Activated naive CD8-positive, alpha-beta T cell treated with anti-CD3 and anti-CD28 coated beads, Interleukin-2, amount 10 ng/mL, durations not matched to agents 7 days and 5 days (primary cell): ENCODE measurements around the gene NRL. TPM values are rescaled to one million over a fixed set of nuclear protein-coding genes. Genes with fewer than 3 reads are reported as not detected.
"Not testable (repeated sequence)": the region's sequence is repeated elsewhere in the genome, so short reads cannot be mapped to it uniquely, and the experiment has no call there.

Experiments
- ATAC-seq: fragments of 150-1000 bp; cut with Tn5 transposase; one replicate; pipeline ENCODE4 v1.10.0; 2021; ENCODE audit warnings: low read depth, moderate library complexity
- POLR2A ChIA-PET: fragments of 350-600 bp; sonication (Branson Sonifier 250); formaldehyde crosslinking; loops from one replicate; lab custom pipeline; 2021; ENCODE audit warnings: antibody characterized with exemption; lab: Charles Lee
- DNase-seq: peaks from one replicate; pipeline ENCODE4 v3.0.0; 2021
- H3K27ac Mint-ChIP-seq: one replicate; pipeline ENCODE4 v1.8.0; 2022; ENCODE audit warnings: mild to moderate bottlenecking, mixed read lengths
- H3K27me3 Mint-ChIP-seq: one replicate; pipeline ENCODE4 v1.8.0; 2022; ENCODE audit warnings: mild to moderate bottlenecking, moderate library complexity, mixed read lengths
- H3K36me3 Mint-ChIP-seq: one replicate; pipeline ENCODE4 v1.8.0; 2021; ENCODE audit warnings: mild to moderate bottlenecking, mixed read lengths
- H3K4me1 Mint-ChIP-seq: one replicate; pipeline ENCODE4 v1.8.0; 2021; ENCODE audit warnings: mixed read lengths
- H3K4me3 Mint-ChIP-seq: one replicate; pipeline ENCODE4 v1.8.0; 2022; ENCODE audit warnings: mild to moderate bottlenecking, moderate library complexity, mixed read lengths
- H3K9me3 Mint-ChIP-seq: one replicate; pipeline ENCODE4 v1.8.0; 2021; ENCODE audit warnings: mixed read lengths
- microRNA-seq: library from miRNA; unstranded; fragments of <30 nt; microRNA quantifications from one replicate; pipeline ENCODE4 v1.2.0, GENCODE V29; 2022
- total RNA-seq, 2 experiments: library from RNA; stranded (reverse); gene quantifications; one replicate each; pipeline ENCODE4 v1.2.3, GENCODE V29; 2021

The NRL gene
- total RNA-seq, 2 experiments from 2014 or later = 3.3 to 3.4 TPM

- Mint-ChIP-seq H3K9me3 (peaks cover 12% of the 10 kb centered on the region), H3K4me1 (peaks cover 15% of the 10 kb centered on the region), H3K27ac (peak overlapping the region; percentile 88), H3K36me3 (peaks cover 4% of the 10 kb centered on the region), H3K27me3 (peaks cover 11% of the 10 kb centered on the region), H3K4me3 (peak overlapping the region; percentile 94)
- peak; percentile 78 for ATAC-seq
- POLR2A ChIA-PET = interaction anchor here (0.9 to 1.8 kb wide), 4 partner anchors 16 to 78 kb away, joined by 3 to 5 read pairs (median 4); partner anchors contain the start of genes CARMIL3, DCAF11 and NRL
- DNase-seq = peak; percentile 74
Observed at GRCh38 chr14:24036169-24036962, 78.4 kb downstream of the NRL start.

DNA sequence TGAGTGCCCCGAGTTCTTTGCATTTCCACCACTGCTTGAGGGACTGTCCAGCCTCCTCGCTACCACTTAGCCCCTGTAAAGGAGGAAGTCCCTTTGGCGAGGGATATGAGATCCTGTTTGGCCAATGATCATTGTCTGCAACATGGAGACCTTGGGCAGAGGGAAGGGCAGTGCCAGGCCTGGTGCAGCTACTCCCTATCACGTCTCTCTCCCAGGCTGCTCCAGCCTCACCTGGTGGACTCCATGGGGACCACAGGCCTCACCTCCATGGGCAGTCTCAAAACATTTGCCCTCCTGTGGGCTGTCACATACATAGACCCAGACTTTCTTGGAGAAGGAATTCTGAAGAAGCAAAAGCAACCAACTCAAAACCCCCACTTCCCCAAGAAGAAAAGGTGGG, 79.0 kb downstream of the NRL start:
- POLR2A ChIA-PET = interaction anchor here (0.9 to 1.8 kb wide), 4 partner anchors 16 to 79 kb away, joined by 3 to 5 read pairs (median 4); partner anchors contain the start of genes CARMIL3, DCAF11 and NRL
- peaks cover 17% of the 10 kb centered on the region for H3K9me3 Mint-ChIP-seq
- not testable (repeated sequence) for H3K36me3 Mint-ChIP-seq, H3K27me3 Mint-ChIP-seq, DNase-seq
- peak overlapping the region; percentile 94 for H3K4me3 Mint-ChIP-seq
- peaks cover 15% of the 10 kb centered on the region for H3K4me1 Mint-ChIP-seq
- ATAC-seq = peak; percentile 10
- H3K27ac Mint-ChIP-seq = peak overlapping the region; percentile 54

DNA sequence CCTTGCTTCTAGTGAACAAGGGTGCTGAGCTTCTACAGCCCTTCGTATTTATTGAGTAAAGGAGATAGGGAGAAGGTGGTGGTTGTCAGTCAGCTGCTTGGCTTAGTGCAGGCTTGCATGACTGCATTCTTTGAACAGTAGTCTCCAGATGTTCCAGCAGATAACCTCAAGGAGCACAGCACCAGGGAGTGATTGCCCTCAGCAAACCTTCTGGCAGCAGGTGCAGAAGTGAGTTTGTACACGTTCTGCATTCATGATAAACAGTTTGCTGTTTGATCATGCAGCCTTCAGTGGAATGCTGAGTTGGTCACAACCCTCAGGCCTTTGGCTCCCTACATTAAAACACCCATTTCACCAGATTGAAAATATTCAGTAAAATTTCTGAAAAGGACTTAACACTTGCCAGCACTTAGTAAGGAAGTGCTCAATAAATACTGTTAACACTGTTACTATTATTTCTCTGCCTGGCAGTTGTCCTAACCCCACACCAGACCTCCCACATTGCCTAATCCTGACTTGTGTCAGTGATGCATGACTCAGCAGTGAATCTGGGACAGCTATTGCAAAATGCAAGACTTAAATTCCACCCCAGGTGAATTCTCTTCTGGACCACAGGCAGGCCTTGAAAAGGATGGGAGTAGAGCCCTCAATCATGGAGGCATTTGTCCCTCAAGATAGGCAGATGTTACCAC, 81.9 kb downstream of the NRL start:
- POLR2A ChIA-PET = interaction anchor here (0.6 kb wide), 1 partner anchor 11 kb away, joined by 3 read pairs; no protein-coding TSS in a partner anchor
- Mint-ChIP-seq H3K4me1 (peaks cover 10% of the 10 kb centered on the region), H3K4me3 (no peak overlapping the region), H3K27me3 (peaks cover 9% of the 10 kb centered on the region), H3K36me3 (peaks cover 4% of the 10 kb centered on the region), H3K27ac (no peak overlapping the region), H3K9me3 (peaks cover 17% of the 10 kb centered on the region)
- ATAC-seq (no peak), DNase-seq (no peak)

DNA sequence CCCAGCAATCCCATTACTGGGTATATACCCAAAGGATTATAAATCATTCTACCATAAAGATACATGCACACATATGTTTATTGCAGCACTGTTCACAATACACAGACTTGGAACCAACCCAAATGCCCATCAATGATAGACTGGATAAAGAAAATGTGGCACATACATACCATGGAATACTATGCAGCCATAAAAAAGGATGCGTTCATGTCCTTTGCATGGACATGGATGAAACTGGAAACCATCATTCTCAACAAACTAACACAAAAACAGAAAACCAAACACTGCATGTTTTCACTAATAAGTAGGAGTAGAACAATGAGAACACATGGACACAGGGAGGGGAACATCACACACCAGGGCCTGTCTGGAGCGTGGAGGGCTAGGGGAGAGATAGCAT, 83.4 kb downstream of the NRL start:
- POLR2A ChIA-PET, ATAC-seq, H3K4me3 Mint-ChIP-seq, H3K4me1 Mint-ChIP-seq, DNase-seq, H3K36me3 Mint-ChIP-seq, H3K27ac Mint-ChIP-seq: not testable (repeated sequence)
- Mint-ChIP-seq H3K27me3 (peaks cover 17% of the 10 kb centered on the region), H3K9me3 (peaks cover 17% of the 10 kb centered on the region)

DNA sequence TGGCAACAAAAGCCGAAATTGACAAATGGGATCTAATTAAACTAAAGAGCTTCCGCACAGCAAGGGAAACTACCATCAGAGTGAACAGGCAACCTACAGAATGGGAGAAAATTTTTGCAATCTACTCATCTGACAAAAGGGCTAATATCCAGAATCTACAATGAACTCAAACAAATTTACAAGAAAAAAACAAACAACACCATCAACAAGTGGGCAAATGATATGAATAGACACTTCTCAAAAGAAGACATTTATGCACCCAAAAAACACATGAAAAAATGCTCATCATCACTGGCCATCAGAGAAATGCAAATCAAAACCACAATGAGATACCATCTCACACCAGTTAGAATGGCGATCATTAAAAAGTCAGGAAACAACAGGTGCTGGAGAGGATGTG, 85.1 kb downstream of the NRL start:
- POLR2A ChIA-PET = not testable (repeated sequence)
- H3K9me3 Mint-ChIP-seq = peaks cover 17% of the 10 kb centered on the region

More for the DNA sequence above, 85.1 kb downstream of the NRL start:
- not testable (repeated sequence) for H3K27ac Mint-ChIP-seq, H3K36me3 Mint-ChIP-seq, H3K4me1 Mint-ChIP-seq, DNase-seq, ATAC-seq, H3K4me3 Mint-ChIP-seq
- peaks cover 20% of the 10 kb centered on the region for H3K27me3 Mint-ChIP-seq

Small RNA genes lying within 50 kb of the gene (microRNA-seq; reads per million reads assigned to microRNA genes)
- gene MIR7703 = not detected

Other genes with a start within 250 kb of the NRL start
- gene DHRS4, start 161.2 kb downstream of the NRL start, total RNA-seq = 10 to 100 TPM; 17.1 to 20.0 TPM
- 10 to 100 TPM; 17.7 to 20.9 TPM for gene DHRS4L2, start 126.0 kb downstream of the NRL start, total RNA-seq
- gene CARMIL3, start 62.9 kb downstream of the NRL start, total RNA-seq = under 1 TPM; 0.80 to 0.91 TPM
- under 1 TPM in 1 of 2 experiments, not detected in 1; 0.14 TPM for gene CPNE6, start 43.4 kb downstream of the NRL start, total RNA-seq
- gene PCK2, start 20.6 kb downstream of the NRL start, total RNA-seq = 10 to 100 TPM; 47.4 to 50.6 TPM
- 100 to 1,000 TPM; 100 to 105 TPM for gene DCAF11, start 172 bp downstream of the NRL start, total RNA-seq
- gene FITM1, start 15.7 kb upstream of the NRL start, total RNA-seq = 1 to 10 TPM; 1.3 to 1.7 TPM
- gene PSME1, start 21.2 kb upstream of the NRL start, total RNA-seq = 100 to 1,000 TPM; 430 to 443 TPM
- gene EMC9, start 26.6 kb upstream of the NRL start, total RNA-seq = 10 to 100 TPM; 41.6 to 43.9 TPM
- gene PSME2, start 31.7 kb upstream of the NRL start, total RNA-seq = 100 to 1,000 TPM; 406 to 414 TPM
- 100 to 1,000 TPM; 131 to 153 TPM for gene RNF31, start 32.5 kb upstream of the NRL start, total RNA-seq
- gene IRF9, start 46.3 kb upstream of the NRL start, total RNA-seq = 100 to 1,000 TPM; 234 to 252 TPM
- gene REC8, start 57.1 kb upstream of the NRL start, total RNA-seq = 10 to 100 TPM; 55.1 to 60.7 TPM
- 10 to 100 TPM; 32.2 to 33.0 TPM for gene IPO4, start 73.9 kb upstream of the NRL start, total RNA-seq
- gene TM9SF1, start 80.5 kb upstream of the NRL start, total RNA-seq = 10 to 100 TPM; 28.9 to 29.6 TPM
- gene TSSK4, start 90.7 kb upstream of the NRL start, total RNA-seq = under 1 TPM; 0.43 to 0.53 TPM
- 10 to 100 TPM; 93.6 to 97.8 TPM for gene CHMP4A, start 98.5 kb upstream of the NRL start, total RNA-seq
- 10 to 100 TPM; 11.9 to 15.4 TPM for gene MDP1, start 101.1 kb upstream of the NRL start, total RNA-seq
- gene NEDD8, start 117.4 kb upstream of the NRL start, total RNA-seq = 100 to 1,000 TPM; 179 to 196 TPM
- gene GMPR2, start 118.0 kb upstream of the NRL start, total RNA-seq = 10 to 100 TPM; 76.6 to 82.2 TPM
- gene TINF2, start 127.7 kb upstream of the NRL start, total RNA-seq = 100 to 1,000 TPM; 122 to 124 TPM
- gene TGM1, start 148.2 kb upstream of the NRL start, total RNA-seq = 1 to 10 TPM; 5.7 to 5.8 TPM
- 10 to 100 TPM; 42.1 to 48.8 TPM for gene RABGGTA, start 156.6 kb upstream of the NRL start, total RNA-seq
- gene DHRS1, start 184.8 kb upstream of the NRL start, total RNA-seq = 10 to 100 TPM; 36.0 to 41.9 TPM
- 10 to 100 TPM; 28.7 to 31.1 TPM for gene NOP9, start 184.9 kb upstream of the NRL start, total RNA-seq
- 10 to 100 TPM; 33.7 to 34.8 TPM for gene CIDEB, start 193.0 kb upstream of the NRL start, total RNA-seq
- 10 to 100 TPM; 19.4 to 21.2 TPM for gene LTB4R2, start 195.2 kb upstream of the NRL start, total RNA-seq
- 10 to 100 TPM; 27.0 to 27.8 TPM for gene LTB4R, start 196.6 kb upstream of the NRL start, total RNA-seq
- gene ADCY4, start 220.1 kb upstream of the NRL start, total RNA-seq = 1 to 10 TPM; 4.4 to 6.3 TPM
- 10 to 100 TPM; 41.1 to 43.7 TPM for gene RIPK3, start 225.0 kb upstream of the NRL start, total RNA-seq